GM23338 (cell line): ENCODE measurements around the gene DNAJA3. TPM values are rescaled to one million over a fixed set of nuclear protein-coding genes. Genes with fewer than 3 reads are reported as not detected.
A peak's percentile ranks its signal among the peaks of the same experiment; 100 is the strongest.

Experiments used
- ATAC-seq: fragments of 200-7000 bp; cut with Tn5 transposase; 3 replicates; pipeline ENCODE4 v1.9.1; 2020
- DNase-seq: peaks from one replicate; pipeline ENCODE4 v3.0.0-alpha.2; 2015; ENCODE audit warnings: low spot score
- H2AFZ ChIP-seq: fragments of 200-600 bp; sonication (generic); 2 replicates; pipeline ENCODE4 v1.8.0; 2016; ENCODE audit warnings: antibody characterized with exemption, mild to moderate bottlenecking, moderate library complexity
- H3F3A ChIP-seq: fragments of 200-600 bp; sonication (generic); replicated peaks from 2 replicates; pipeline ENCODE4 v1.8.0; 2017; ENCODE audit warnings: antibody characterized with exemption, mixed run types, low read depth
- H3K27ac ChIP-seq: fragments of 200-600 bp; sonication (generic); 2 replicates; pipeline ENCODE4 v1.6.1; 2016; ENCODE audit warnings: low read depth
- H3K27me3 ChIP-seq: fragments of 200-600 bp; sonication (generic); 2 replicates; pipeline ENCODE4 v1.8.0; 2016; ENCODE audit warnings: mild to moderate bottlenecking, mixed run types, moderate library complexity; ENCODE audit not compliant: insufficient read depth
- H3K36me3 ChIP-seq: fragments of 200-600 bp; sonication (generic); 2 replicates; pipeline ENCODE4 v1.8.0; 2016; ENCODE audit warnings: mild to moderate bottlenecking; ENCODE audit not compliant: insufficient read depth
- H3K4me1 ChIP-seq: fragments of 200-600 bp; sonication (generic); 2 replicates; pipeline ENCODE4 v1.8.0; 2016; ENCODE audit warnings: mild to moderate bottlenecking, moderate library complexity; ENCODE audit not compliant: insufficient read depth
- H3K4me2 ChIP-seq: fragments of 200-600 bp; sonication (generic); 2 replicates; pipeline ENCODE4 v1.7.1; 2017; ENCODE audit warnings: mixed run types
- H3K4me3 ChIP-seq: fragments of 200-600 bp; sonication (generic); 2 replicates; pipeline ENCODE4 v1.6.1; 2016; ENCODE audit warnings: mixed run types
- H3K79me2 ChIP-seq: fragments of 200-600 bp; sonication (generic); replicated peaks from 2 replicates; pipeline ENCODE4 v1.8.0; 2017; ENCODE audit warnings: mild to moderate bottlenecking; ENCODE audit not compliant: insufficient read depth
- H3K9me2 ChIP-seq: fragments of 200-600 bp; sonication (generic); 2 replicates; pipeline ENCODE4 v1.8.0; 2017; ENCODE audit not compliant: insufficient read depth
- H4K20me1 ChIP-seq: fragments of 200-600 bp; sonication (generic); replicated peaks from 2 replicates; pipeline ENCODE4 v1.8.0; 2017; ENCODE audit warnings: mild to moderate bottlenecking; ENCODE audit not compliant: insufficient read depth
- H3K27ac Mint-ChIP-seq: 2 replicates; pipeline ENCODE4 v1.8.0; 2020; ENCODE audit warnings: inconsistent platforms, mild to moderate bottlenecking, moderate library complexity, mixed read lengths
- H3K27me3 Mint-ChIP-seq: 3 replicates; pipeline ENCODE4 v1.8.0; 2022; ENCODE audit warnings: low read depth, mild to moderate bottlenecking, moderate library complexity, mixed read lengths, inconsistent platforms; ENCODE audit not compliant: insufficient read depth, poor library complexity
- H3K36me3 Mint-ChIP-seq: 3 replicates; pipeline ENCODE4 v1.8.0; 2021; ENCODE audit warnings: low read depth, mild to moderate bottlenecking, inconsistent platforms, moderate library complexity, mixed read lengths
- H3K4me1 Mint-ChIP-seq: 3 replicates; pipeline ENCODE4 v1.8.0; 2020; ENCODE audit warnings: mild to moderate bottlenecking, inconsistent platforms, mixed read lengths
- H3K4me3 Mint-ChIP-seq: 3 replicates; pipeline ENCODE4 v1.8.0; 2021; ENCODE audit warnings: moderate library complexity, mild to moderate bottlenecking, inconsistent platforms, mixed read lengths
- H3K9me3 Mint-ChIP-seq: 3 replicates; pipeline ENCODE4 v1.8.0; 2020; ENCODE audit warnings: moderate library complexity, mild to moderate bottlenecking, inconsistent platforms, mixed read lengths
- CREB1 ChIP-seq: fragments of 250-450 bp; sonication (Bioruptor Pico); IDR thresholded peaks from 2 replicates; pipeline ENCODE4 v1.5.0; 2020; ENCODE audit warnings: low read depth, mild to moderate bottlenecking, moderate library complexity
- EZH2 ChIP-seq: fragments of 200-600 bp; sonication (generic); IDR thresholded peaks from one replicate; pipeline ENCODE4 v1.8.0; 2017; ENCODE audit warnings: antibody characterized with exemption, mild to moderate bottlenecking, low read depth; ENCODE audit not compliant: unreplicated experiment
- EZH2phosphoT487 ChIP-seq: fragments of 200-600 bp; sonication (generic); IDR thresholded peaks from one replicate; pipeline ENCODE4 v1.8.1; 2018; ENCODE audit warnings: antibody characterized with exemption; ENCODE audit not compliant: unreplicated experiment
- JUNB ChIP-seq: IDR thresholded peaks from one replicate; pipeline ENCODE4 v1.6.1; 2016; ENCODE audit warnings: antibody characterized with exemption; ENCODE audit not compliant: unreplicated experiment
- NANOG ChIP-seq: IDR thresholded peaks from 2 replicates; pipeline ENCODE4 v1.6.1; 2016; ENCODE audit warnings: antibody characterized with exemption, borderline replicate concordance
- POLR2AphosphoS5 ChIP-seq: IDR thresholded peaks from 2 replicates; pipeline ENCODE4 v1.6.1; 2016; ENCODE audit warnings: antibody characterized with exemption, low read depth
- STAT1 ChIP-seq: IDR thresholded peaks from one replicate; pipeline ENCODE4 v1.6.1; 2016; ENCODE audit warnings: antibody characterized with exemption; ENCODE audit not compliant: unreplicated experiment
- ZNF114 ChIP-seq: fragments of 250-450 bp; sonication (Bioruptor Pico); IDR thresholded peaks from 2 replicates; pipeline ENCODE4 v1.5.0; 2020; ENCODE audit warnings: mild to moderate bottlenecking, moderate library complexity
- polyA plus RNA-seq: library from polyadenylated mRNA; unstranded; fragments of >200 nt; fragmentation: Nextera tagmentation; extraction: Ambion mirVana; gene quantifications from 2 replicates; pipeline ENCODE4 v1.2.1, GENCODE V29; 2016
- total RNA-seq: library from RNA; depleted of rRNA; stranded (reverse); fragments of >200 nt; shearing (Covaris generic); gene quantifications from 2 replicates; pipeline ENCODE4 v1.2.3, GENCODE V29; 2014
- TF ChIP-seq, protein P1 (sequence below), 2 experiments: fragments of 200-600 bp in 1 of 2; sonication (generic) in 1 of 2; conservative IDR thresholded peaks; 2 replicates each; pipeline versions ENCODE4 v1.5.1 to v1.6.1; 2016 to 2017; ENCODE audit warnings: antibody characterized with exemption in 2 of 2, low read depth in 2 of 2, mild to moderate bottlenecking in 2 of 2, moderate library complexity in 1 of 2
- TF ChIP-seq, protein P2 (sequence below): IDR thresholded peaks from one replicate; pipeline ENCODE4 v1.6.1; 2018; ENCODE audit warnings: antibody characterized with exemption; ENCODE audit not compliant: unreplicated experiment

Gene DNAJA3
- total and polyA plus RNA-seq, 2 experiments from 2014 or later = 56.3 to 75.5 TPM

DNA sequence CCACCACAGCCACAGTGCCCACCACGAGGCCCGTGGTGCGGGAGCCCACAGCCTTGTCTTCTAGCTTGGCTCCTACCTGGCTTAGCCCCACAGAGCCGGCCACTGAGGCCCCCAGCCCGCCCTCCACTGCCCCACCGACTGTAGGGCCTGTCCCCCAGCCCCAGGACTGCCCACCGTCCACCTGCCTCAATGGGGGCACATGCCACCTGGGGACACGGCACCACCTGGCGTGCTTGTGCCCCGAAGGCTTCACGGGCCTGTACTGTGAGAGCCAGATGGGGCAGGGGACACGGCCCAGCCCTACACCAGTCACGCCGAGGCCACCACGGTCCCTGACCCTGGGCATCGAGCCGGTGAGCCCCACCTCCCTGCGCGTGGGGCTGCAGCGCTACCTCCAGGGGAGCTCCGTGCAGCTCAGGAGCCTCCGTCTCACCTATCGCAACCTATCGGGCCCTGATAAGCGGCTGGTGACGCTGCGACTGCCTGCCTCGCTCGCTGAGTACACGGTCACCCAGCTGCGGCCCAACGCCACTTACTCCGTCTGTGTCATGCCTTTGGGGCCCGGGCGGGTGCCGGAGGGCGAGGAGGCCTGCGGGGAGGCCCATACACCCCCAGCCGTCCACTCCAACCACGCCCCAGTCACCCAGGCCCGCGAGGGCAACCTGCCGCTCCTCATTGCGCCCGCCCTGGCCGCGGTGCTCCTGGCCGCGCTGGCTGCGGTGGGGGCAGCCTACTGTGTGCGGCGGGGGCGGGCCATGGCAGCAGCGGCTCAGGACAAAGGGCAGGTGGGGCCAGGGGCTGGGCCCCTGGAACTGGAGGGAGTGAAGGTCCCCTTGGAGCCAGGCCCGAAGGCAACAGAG, 43.5 kb upstream of the DNAJA3 start (continued):
- TF ChIP-seq, protein P1, sequence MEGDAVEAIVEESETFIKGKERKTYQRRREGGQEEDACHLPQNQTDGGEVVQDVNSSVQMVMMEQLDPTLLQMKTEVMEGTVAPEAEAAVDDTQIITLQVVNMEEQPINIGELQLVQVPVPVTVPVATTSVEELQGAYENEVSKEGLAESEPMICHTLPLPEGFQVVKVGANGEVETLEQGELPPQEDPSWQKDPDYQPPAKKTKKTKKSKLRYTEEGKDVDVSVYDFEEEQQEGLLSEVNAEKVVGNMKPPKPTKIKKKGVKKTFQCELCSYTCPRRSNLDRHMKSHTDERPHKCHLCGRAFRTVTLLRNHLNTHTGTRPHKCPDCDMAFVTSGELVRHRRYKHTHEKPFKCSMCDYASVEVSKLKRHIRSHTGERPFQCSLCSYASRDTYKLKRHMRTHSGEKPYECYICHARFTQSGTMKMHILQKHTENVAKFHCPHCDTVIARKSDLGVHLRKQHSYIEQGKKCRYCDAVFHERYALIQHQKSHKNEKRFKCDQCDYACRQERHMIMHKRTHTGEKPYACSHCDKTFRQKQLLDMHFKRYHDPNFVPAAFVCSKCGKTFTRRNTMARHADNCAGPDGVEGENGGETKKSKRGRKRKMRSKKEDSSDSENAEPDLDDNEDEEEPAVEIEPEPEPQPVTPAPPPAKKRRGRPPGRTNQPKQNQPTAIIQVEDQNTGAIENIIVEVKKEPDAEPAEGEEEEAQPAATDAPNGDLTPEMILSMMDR (conservative IDR thresholded peaks at IDR 0.05; ENCODE audit: low read depth in 2 of 2) = no peak
- TF ChIP-seq, protein P2, sequence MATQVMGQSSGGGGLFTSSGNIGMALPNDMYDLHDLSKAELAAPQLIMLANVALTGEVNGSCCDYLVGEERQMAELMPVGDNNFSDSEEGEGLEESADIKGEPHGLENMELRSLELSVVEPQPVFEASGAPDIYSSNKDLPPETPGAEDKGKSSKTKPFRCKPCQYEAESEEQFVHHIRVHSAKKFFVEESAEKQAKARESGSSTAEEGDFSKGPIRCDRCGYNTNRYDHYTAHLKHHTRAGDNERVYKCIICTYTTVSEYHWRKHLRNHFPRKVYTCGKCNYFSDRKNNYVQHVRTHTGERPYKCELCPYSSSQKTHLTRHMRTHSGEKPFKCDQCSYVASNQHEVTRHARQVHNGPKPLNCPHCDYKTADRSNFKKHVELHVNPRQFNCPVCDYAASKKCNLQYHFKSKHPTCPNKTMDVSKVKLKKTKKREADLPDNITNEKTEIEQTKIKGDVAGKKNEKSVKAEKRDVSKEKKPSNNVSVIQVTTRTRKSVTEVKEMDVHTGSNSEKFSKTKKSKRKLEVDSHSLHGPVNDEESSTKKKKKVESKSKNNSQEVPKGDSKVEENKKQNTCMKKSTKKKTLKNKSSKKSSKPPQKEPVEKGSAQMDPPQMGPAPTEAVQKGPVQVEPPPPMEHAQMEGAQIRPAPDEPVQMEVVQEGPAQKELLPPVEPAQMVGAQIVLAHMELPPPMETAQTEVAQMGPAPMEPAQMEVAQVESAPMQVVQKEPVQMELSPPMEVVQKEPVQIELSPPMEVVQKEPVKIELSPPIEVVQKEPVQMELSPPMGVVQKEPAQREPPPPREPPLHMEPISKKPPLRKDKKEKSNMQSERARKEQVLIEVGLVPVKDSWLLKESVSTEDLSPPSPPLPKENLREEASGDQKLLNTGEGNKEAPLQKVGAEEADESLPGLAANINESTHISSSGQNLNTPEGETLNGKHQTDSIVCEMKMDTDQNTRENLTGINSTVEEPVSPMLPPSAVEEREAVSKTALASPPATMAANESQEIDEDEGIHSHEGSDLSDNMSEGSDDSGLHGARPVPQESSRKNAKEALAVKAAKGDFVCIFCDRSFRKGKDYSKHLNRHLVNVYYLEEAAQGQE = no peak
- TF ChIP-seq ZNF114 (CRISPR knock-in tag) (no peak), POLR2AphosphoS5 (no peak), EZH2 (no peak), EZH2phosphoT487 (no peak)

DNA sequence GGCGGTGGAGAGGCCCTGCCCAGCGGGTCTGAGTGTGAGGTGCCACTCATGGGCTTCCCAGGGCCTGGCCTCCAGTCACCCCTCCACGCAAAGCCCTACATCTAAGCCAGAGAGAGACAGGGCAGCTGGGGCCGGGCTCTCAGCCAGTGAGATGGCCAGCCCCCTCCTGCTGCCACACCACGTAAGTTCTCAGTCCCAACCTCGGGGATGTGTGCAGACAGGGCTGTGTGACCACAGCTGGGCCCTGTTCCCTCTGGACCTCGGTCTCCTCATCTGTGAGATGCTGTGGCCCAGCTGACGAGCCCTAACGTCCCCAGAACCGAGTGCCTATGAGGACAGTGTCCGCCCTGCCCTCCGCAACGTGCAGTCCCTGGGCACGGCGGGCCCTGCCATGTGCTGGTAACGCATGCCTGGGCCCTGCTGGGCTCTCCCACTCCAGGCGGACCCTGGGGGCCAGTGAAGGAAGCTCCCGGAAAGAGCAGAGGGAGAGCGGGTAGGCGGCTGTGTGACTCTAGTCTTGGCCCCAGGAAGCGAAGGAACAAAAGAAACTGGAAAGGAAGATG, 42.8 kb upstream of the DNAJA3 start:
- peaks cover 25% of the 10 kb centered on the region for H3K4me1 Mint-ChIP-seq
- Histone ChIP-seq H3K4me1 (peaks cover 8% of the 10 kb centered on the region), H3K27me3 (no peaks in the 10 kb centered on the region), H3K36me3 (no peaks in the 10 kb centered on the region), H3K9me2 (no peaks in the 10 kb centered on the region), H4K20me1 (no peaks in the 10 kb centered on the region; the same call in 1 of the 2 replicates), H3K27ac (0 out of 2 replicates have a peak overlapping the region, but pooled peaks have one; percentile 59), H3K4me3 (no peak overlapping the region), H3K79me2 (no peaks in the 10 kb centered on the region), H2AFZ (no peak overlapping the region), H3K4me2 (no peak overlapping the region), H3F3A (no peaks in the 10 kb centered on the region)
- no peak overlapping the region for H3K27ac Mint-ChIP-seq
- H3K4me3 Mint-ChIP-seq = no peak overlapping the region
- no peaks in the 10 kb centered on the region for H3K9me3 Mint-ChIP-seq
- peak; percentile 12 for DNase-seq
- H3K36me3 Mint-ChIP-seq = no peaks in the 10 kb centered on the region; the same call in 1 of the 3 replicates
- H3K27me3 Mint-ChIP-seq = peaks cover under 1% of the 10 kb centered on the region
- ATAC-seq = no peak
- TF ChIP-seq CREB1 (CRISPR knock-in tag) (no peak), EZH2 (no peak), EZH2phosphoT487 (no peak), JUNB (no peak), STAT1 (no peak), ZNF114 (CRISPR knock-in tag) (no peak), NANOG (no peak), POLR2AphosphoS5 (no peak)
- TF ChIP-seq, protein P2 = no peak
- TF ChIP-seq, protein P1 (conservative IDR thresholded peaks at IDR 0.05; ENCODE audit: low read depth in 2 of 2) = no peak
